SH-SY5Y (cell line): ENCODE results near the gene MTHFD1L.

Source experiments
- GATA2 ChIP-seq: IDR thresholded peaks from 2 replicates; pipeline ENCODE4 v1.6.1; 2011; ENCODE audit warnings: mild to moderate bottlenecking, low read depth, low read length
- GATA3 ChIP-seq: IDR thresholded peaks from 2 replicates; pipeline ENCODE4 v1.6.1; 2011; ENCODE audit warnings: low read depth, mild to moderate bottlenecking, low read length, moderate library complexity

GRCh38 chr6:151091571-151091970, 226.1 kb downstream of the MTHFD1L start:
- TF ChIP-seq GATA3 (no peak), GATA2 (no peak)
